Endothelial cell of umbilical vein (primary cell): Measurements from ENCODE around the gene LRCH2.

ENCODE experiments used
- CTCF ChIP-seq, 2 donors: IDR thresholded peaks; 1 replicate in 1 of 2; 2 replicates in 1 of 2; pipeline ENCODE4 v1.5.1; 2011; ENCODE audit warnings: low read length in 2 of 2, mild to moderate bottlenecking in 2 of 2, moderate library complexity in 2 of 2, control low read depth in 1 of 2, inconsistent platforms in 1 of 2, low read depth in 1 of 2; ENCODE audit not compliant: insufficient read depth in 1 of 2; ENCODE audit errors: extremely low read depth in 1 of 2
- FOS ChIP-seq: IDR thresholded peaks from 2 replicates; pipeline ENCODE4 v1.6.1; 2011; ENCODE audit warnings: mild to moderate bottlenecking, low read length, moderate library complexity, borderline replicate concordance; ENCODE audit not compliant: insufficient read depth
- POLR2A ChIP-seq: IDR thresholded peaks from 2 replicates; pipeline ENCODE4 v1.6.1; 2012; ENCODE audit warnings: low read depth, mild to moderate bottlenecking, control low read depth, low read length
- POLR2AphosphoS5 ChIP-seq: IDR thresholded peaks from 2 replicates; pipeline ENCODE4 v1.6.1; 2012; ENCODE audit warnings: low read depth, mild to moderate bottlenecking, control low read depth, low read length, moderate library complexity; ENCODE audit not compliant: insufficient read depth

GRCh38 chrX:115177932-115178331 is 56.0 kb downstream of the LRCH2 start:
- TF ChIP-seq POLR2A, result no peak
- TF ChIP-seq CTCF (IDR thresholded peaks at IDR 0.05; ENCODE audit: extremely low read depth in 1 of 2, insufficient read depth in 1 of 2, low read depth in 1 of 2, low read length in 2 of 2), result no peak
- TF ChIP-seq FOS, result no peak
- TF ChIP-seq POLR2AphosphoS5, result no peak
